ENCODE results near the gene CELF4. TPM values are rescaled to one million over a fixed set of nuclear protein-coding genes. Genes with fewer than 3 reads are reported as not detected.

The CELF4 gene
- total and polyA plus RNA-seq, 10 of the 15 experiments (the other 5 are each of a cell fraction or from before 2014, with no cell fraction given) = 0.03 to 0.32 TPM; not detected in 8

DNA sequence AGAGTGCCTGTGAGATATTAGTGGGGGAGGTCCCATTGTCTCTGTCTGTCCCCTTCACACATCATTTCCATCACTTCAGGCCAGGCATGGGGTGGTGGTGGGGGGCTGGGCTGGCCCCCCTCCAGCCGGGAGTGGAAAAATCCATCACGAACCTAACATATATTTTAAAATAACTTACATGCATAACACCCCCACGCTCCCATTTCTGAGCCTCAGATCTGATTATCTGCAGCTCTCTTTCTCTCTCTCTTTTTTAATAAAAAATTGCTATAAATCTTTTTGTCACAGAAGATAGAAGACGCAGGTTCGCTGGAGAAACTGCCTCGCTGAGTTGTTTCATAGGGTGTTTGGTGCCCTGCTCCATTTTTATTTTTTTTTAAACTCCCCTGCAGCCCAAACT is 159.8 kb downstream of the CELF4 start (continued):
- TF ChIP-seq SUZ12 (IDR thresholded peaks at IDR 0.05; ENCODE audit: unreplicated experiment) = no peak
- no peak for TF ChIP-seq ZNF207 (IDR thresholded peaks at IDR 0.05; ENCODE audit: borderline replicate concordance)
- no peak for TF ChIP-seq ESRRA (IDR thresholded peaks at IDR 0.05; ENCODE audit: low read length)
- TF ChIP-seq RBBP5 (conservative IDR thresholded peaks at IDR 0.05) = no peak
- no peak for TF ChIP-seq TCF3 (IDR thresholded peaks at IDR 0.05; ENCODE audit: borderline replicate concordance, insufficient read depth, low read depth, low read length)
- TF ChIP-seq CHD2 (IDR thresholded peaks at IDR 0.05; ENCODE audit: borderline replicate concordance, low read depth, low read length) = no peak
- no peak for TF ChIP-seq ATF7 (IDR thresholded peaks at IDR 0.05; ENCODE audit: low read depth)

- Histone ChIP-seq H2AFZ (ENCODE audit: control insufficient read depth, low read depth, low read length) (no peak overlapping the region), H3K9ac (ENCODE audit: control insufficient read depth, insufficient read depth, low read length) (no peak overlapping the region), H4K20me1 (ENCODE audit: control insufficient read depth, insufficient read depth) (no peaks in the 10 kb centered on the region), H3K9me3 (replicated peaks; ENCODE audit: control insufficient read depth, insufficient read depth, low read length) (no peaks in the 10 kb centered on the region), H3K79me2 (ENCODE audit: control insufficient read depth, insufficient read depth, low read length) (no peaks in the 10 kb centered on the region), H3K27me3 (replicated peaks in 1 of 2; ENCODE audit: control insufficient read depth in 2 of 2, insufficient read depth in 2 of 2, low read length in 1 of 2) (no peaks in the 10 kb centered on the region; a peak in 1 of 4 replicates), H3K4me3 (no peak overlapping the region), H3K36me3 (ENCODE audit: control insufficient read depth in 2 of 2, insufficient read depth in 2 of 2, low read length in 1 of 2) (no peaks in the 10 kb centered on the region), H3K27ac (ENCODE audit: control insufficient read depth, insufficient read depth) (no peak overlapping the region), H3K4me1 (ENCODE audit: control insufficient read depth, insufficient read depth, low read length) (no peaks in the 10 kb centered on the region), H3K4me2 (ENCODE audit: control insufficient read depth, insufficient read depth) (no peak overlapping the region)
- in situ Hi-C loops (cut with MboI) (no loop called here), intact Hi-C loops (cut with micrococcal nuclease; ENCODE audit: unreplicated experiment) (no loop called here)
- WGBS (ENCODE audit: insufficient coverage, insufficient replicate concordance, low lambda C conversion rate, missing lambda C conversion rate) = 15% methylated on average over 4 of the region's 4 CpGs
- ChIA-PET SMC1A (ENCODE audit: uncharacterized antibody, unreplicated experiment) (no interaction called here), RAD21 (ENCODE audit: unreplicated experiment) (no interaction called here), CTCF (no interaction called here), POLR2A (no interaction called here)
- TF ChIP-seq SIX5 (IDR thresholded peaks at IDR 0.05; ENCODE audit: low read depth, low read length, severe bottlenecking) = no peak
- no peak for TF ChIP-seq ZNF622 (IDR thresholded peaks at IDR 0.05)
- TF ChIP-seq BCLAF1 (IDR thresholded peaks at IDR 0.05) = no peak
- no peak for TF ChIP-seq EED (IDR thresholded peaks at IDR 0.05; ENCODE audit: low read depth)
- TF ChIP-seq CEBPB (IDR thresholded peaks at IDR 0.05; ENCODE audit: borderline replicate concordance in 1 of 2, low read depth in 2 of 2, low read length in 2 of 2) = no peak
- no peak for TF ChIP-seq SKIL (IDR thresholded peaks at IDR 0.05; ENCODE audit: low read depth, poor library complexity, severe bottlenecking)
- no peak for TF ChIP-seq POLR2A (IDR thresholded peaks at IDR 0.05; ENCODE audit: low read depth, low read length)
- no peak for TF ChIP-seq IKZF1 (conservative IDR thresholded peaks at IDR 0.05)
- TF ChIP-seq SMC3 (IDR thresholded peaks at IDR 0.05; ENCODE audit: borderline replicate concordance, low read length) = no peak
- TF ChIP-seq HDAC6 (IDR thresholded peaks at IDR 0.05; ENCODE audit: unreplicated experiment) = no peak
- no peak for DNase-seq (ENCODE audit: low read depth, low spot score)
- BruUV-seq (replicated peaks) = no TSS peak
- no peak for ATAC-seq
- FAIRE-seq = no peak
These were observed 160.4 kb downstream of the CELF4 start for GRCh38 chr18:37405229-37405628.

All from GM12878 (cell line).